Fibroblast of lung (primary cell): ENCODE results near the gene PCDH18.

ENCODE experiments used
- CTCF ChIP-seq, 2 donors: IDR thresholded peaks in 1 of 2; conservative IDR thresholded peaks in 1 of 2; 1 replicate in 1 of 2; 2 replicates in 1 of 2; pipeline ENCODE4 v1.5.1; 2011 to 2012; ENCODE audit warnings: low read length in 2 of 2, control low read depth in 1 of 2, inconsistent platforms in 1 of 2, low read depth in 1 of 2, mild to moderate bottlenecking in 1 of 2
- EZH2 ChIP-seq: IDR thresholded peaks from 2 replicates; pipeline ENCODE4 v1.5.1; 2012; ENCODE audit warnings: low read length, control low read depth, mild to moderate bottlenecking; ENCODE audit errors: missing control alignments

DNA sequence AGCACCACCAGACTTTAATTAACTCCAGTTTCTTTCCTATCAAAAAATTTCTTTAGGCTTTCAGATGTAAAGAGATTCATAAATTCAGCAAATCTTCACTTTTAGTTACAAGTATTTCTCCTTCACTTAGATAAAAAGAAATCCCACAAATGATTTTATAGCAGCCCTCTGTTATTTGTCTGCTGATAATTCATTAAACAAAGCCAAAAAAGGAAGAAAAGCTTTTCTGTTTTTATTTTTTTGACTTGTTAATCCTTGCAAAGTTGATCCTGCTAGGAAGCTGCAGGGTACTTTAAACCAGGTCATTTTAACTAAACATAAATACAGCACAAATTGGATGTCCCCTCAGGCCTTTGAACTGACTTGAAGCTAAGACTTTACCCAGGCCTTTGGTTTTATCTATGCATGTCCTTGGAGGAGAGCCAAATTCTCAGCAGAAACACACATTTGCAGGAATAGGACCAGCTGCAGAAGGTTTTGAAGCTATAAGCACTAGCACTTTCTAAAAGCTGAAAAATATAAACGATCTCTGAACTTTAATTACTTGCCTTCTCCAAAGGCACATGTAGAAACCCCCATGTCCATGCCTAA is 57.5 kb downstream of the PCDH18 start:
- TF ChIP-seq CTCF (conservative IDR thresholded peaks at IDR 0.05 in 1 of 2, IDR thresholded peaks at IDR 0.05 in 1 of 2; ENCODE audit: low read depth in 1 of 2, low read length in 2 of 2) (no peak), EZH2 (no peak)
